Fibroblast of mammary gland (primary cell): ENCODE measurements around the gene CLDN20.

Experiments used
- DNase-seq: peaks from one replicate; pipeline ENCODE4 v3.0.0-alpha.2; 2010; ENCODE audit warnings: low read depth
- H3K4me3 ChIP-seq: 2 replicates; pipeline ENCODE4 v1.5.1; 2011; ENCODE audit warnings: low read depth, mild to moderate bottlenecking, low read length, moderate library complexity; ENCODE audit not compliant: control insufficient read depth
- CTCF ChIP-seq: conservative IDR thresholded peaks from 2 replicates; pipeline ENCODE4 v1.5.1; 2011; ENCODE audit warnings: low read depth, low read length, inconsistent platforms; ENCODE audit not compliant: control insufficient read depth, insufficient read depth

The CLDN20 gene

GRCh38 chr6:155234167-155234566, 29.6 kb upstream of the CLDN20 start:
- H3K4me3 ChIP-seq, result no peak overlapping the region
- no peak for DNase-seq
- TF ChIP-seq CTCF, result no peak

GRCh38 chr6:155234687-155235086, 29.1 kb upstream of the CLDN20 start:
- no peak overlapping the region for H3K4me3 ChIP-seq
- DNase-seq, result no peak
- TF ChIP-seq CTCF, result no peak

GRCh38 chr6:155235087-155235486, 28.7 kb upstream of the CLDN20 start:
- H3K4me3 ChIP-seq, result no peak overlapping the region
- TF ChIP-seq CTCF, result no peak
- DNase-seq, result no peak

- TF ChIP-seq CTCF, result no peak
- no peak for DNase-seq
- no peak overlapping the region for H3K4me3 ChIP-seq
Measured at GRCh38 chr6:155237613-155238012, 26.2 kb upstream of the CLDN20 start.

GRCh38 chr6:155240905-155241600, 22.8 kb upstream of the CLDN20 start:
- no peak for DNase-seq
- TF ChIP-seq CTCF, result no peak
- no peak overlapping the region for H3K4me3 ChIP-seq

- DNase-seq, result no peak
- H3K4me3 ChIP-seq, result no peak overlapping the region
- no peak for TF ChIP-seq CTCF
Measured at GRCh38 chr6:155241966-155242365, 21.8 kb upstream of the CLDN20 start.

GRCh38 chr6:155244434-155244833, 19.4 kb upstream of the CLDN20 start:
- no peak for DNase-seq
- TF ChIP-seq CTCF, result no peak
- no peak overlapping the region for H3K4me3 ChIP-seq
